GM12878 (cell line): ENCODE results near the gene MLIP. TPM values are rescaled to one million over a fixed set of nuclear protein-coding genes. Genes with fewer than 3 reads are reported as not detected.

Source experiments
- ATAC-seq: fragments of 200-7000 bp; cut with Tn5 transposase; 3 replicates; pipeline ENCODE4 v1.9.1; 2020; ENCODE audit warnings: mild to moderate bottlenecking, moderate library complexity
- BruUV-seq: library from RNA; stranded (reverse); fragments of 400-500 nt; replicated peaks from 2 replicates; lab custom pipeline; 2021; lab: Mats Ljungman, UMichigan
- CTCF ChIA-PET: fragments of 300-600 bp; sonication (Branson Sonifier 250); formaldehyde crosslinking; extraction: SDS; loops from one replicate; lab custom pipeline; 2021; ENCODE audit warnings: inconsistent platforms; lab: Yijun Ruan, JAX
- POLR2A ChIA-PET: fragments of 350-600 bp; formaldehyde crosslinking; extraction: SDS; loops from one replicate; lab custom pipeline; 2021; ENCODE audit warnings: inconsistent platforms; lab: Charles Lee
- RAD21 ChIA-PET: fragments of 300-600 bp; sonication (Branson Sonifier 250); formaldehyde crosslinking; loops from one replicate; lab custom pipeline; 2023; ENCODE audit warnings: antibody characterized with exemption; ENCODE audit not compliant: unreplicated experiment; lab: Charles Lee
- SMC1A ChIA-PET: fragments of 300-600 bp; sonication (Branson Sonifier 250); formaldehyde crosslinking; loops from one replicate; lab custom pipeline; 2023; ENCODE audit not compliant: unreplicated experiment, uncharacterized antibody; lab: Charles Lee
- DNase-seq: peaks from one replicate; pipeline ENCODE4 v3.0.0-alpha.2; 2011; ENCODE audit warnings: low read depth, low spot score
- FAIRE-seq: peaks from 3 replicates; lab custom pipeline; 2011; peaks lifted over from hg19 to GRCh38; lab: Jason Lieb, UNC
- H2AFZ ChIP-seq: 2 replicates; pipeline ENCODE4 v1.6.0; 2011; ENCODE audit warnings: low read depth, low read length, control low read depth; ENCODE audit not compliant: control insufficient read depth
- H3K27ac ChIP-seq: 2 replicates; pipeline ENCODE4 v1.5.1; 2011; ENCODE audit warnings: control low read depth; ENCODE audit not compliant: control insufficient read depth, insufficient read depth
- H3K27me3 ChIP-seq, 2 experiments: replicated peaks in 1 of 2; 2 replicates each; pipeline versions ENCODE4 v1.6.0 to v1.6.1; 2011; ENCODE audit warnings: low read length in 1 of 2; ENCODE audit not compliant: control insufficient read depth in 2 of 2, insufficient read depth in 2 of 2
- H3K36me3 ChIP-seq, 2 experiments: 2 replicates each; pipeline ENCODE4 v1.5.1; 2011; ENCODE audit warnings: low read length in 1 of 2; ENCODE audit not compliant: control insufficient read depth in 2 of 2, insufficient read depth in 2 of 2
- H3K4me1 ChIP-seq: 2 replicates; pipeline ENCODE4 v1.6.1; 2011; ENCODE audit warnings: mild to moderate bottlenecking, low read length, moderate library complexity, mixed read lengths; ENCODE audit not compliant: control insufficient read depth, insufficient read depth
- H3K4me2 ChIP-seq: 2 replicates; pipeline ENCODE4 v1.6.0; 2011; ENCODE audit warnings: control low read depth; ENCODE audit not compliant: control insufficient read depth, insufficient read depth
- H3K4me3 ChIP-seq: fragments of 200-600 bp; sonication (generic); 2 replicates; pipeline ENCODE4 v1.5.1; 2016
- H3K79me2 ChIP-seq: 2 replicates; pipeline ENCODE4 v1.6.0; 2011; ENCODE audit warnings: low read length; ENCODE audit not compliant: control insufficient read depth, insufficient read depth
- H3K9ac ChIP-seq: 2 replicates; pipeline ENCODE4 v1.8.0; 2011; ENCODE audit warnings: low read length, control low read depth, mixed read lengths; ENCODE audit not compliant: control insufficient read depth, insufficient read depth
- H3K9me3 ChIP-seq: replicated peaks from 3 replicates; pipeline ENCODE4 v1.5.1; 2011; ENCODE audit warnings: mild to moderate bottlenecking, low read length; ENCODE audit not compliant: control insufficient read depth, insufficient read depth
- H4K20me1 ChIP-seq: 2 replicates; pipeline ENCODE4 v1.6.0; 2011; ENCODE audit not compliant: control insufficient read depth, insufficient read depth
- BCL3 ChIP-seq: IDR thresholded peaks from 2 replicates; pipeline ENCODE4 v1.6.1; 2011; ENCODE audit warnings: borderline replicate concordance, low read depth, mild to moderate bottlenecking, moderate library complexity, low read length; ENCODE audit not compliant: insufficient read depth, poor library complexity, severe bottlenecking
- BRCA1 ChIP-seq: IDR thresholded peaks from 2 replicates; pipeline ENCODE4 v1.6.1; 2011; ENCODE audit warnings: low read depth, low read length, improper control_type of control experiment
- CBFB ChIP-seq: IDR thresholded peaks from 2 replicates; pipeline ENCODE4 v1.6.1; 2016; ENCODE audit warnings: antibody characterized with exemption, low read depth
- CREM ChIP-seq: IDR thresholded peaks from 2 replicates; pipeline ENCODE4 v1.6.1; 2014; ENCODE audit warnings: antibody characterized with exemption, low read depth
- E2F4 ChIP-seq: IDR thresholded peaks from 2 replicates; pipeline ENCODE4 v1.6.1; 2012; ENCODE audit warnings: low read depth, low read length, improper control_type of control experiment
- EED ChIP-seq: sonication (generic); IDR thresholded peaks from 2 replicates; pipeline ENCODE4 v1.6.1; 2016; ENCODE audit warnings: antibody characterized with exemption, low read depth
- MXI1 ChIP-seq: fragments of 150-350 bp; IDR thresholded peaks from 2 replicates; pipeline ENCODE4 v1.6.1; 2011; ENCODE audit warnings: low read depth, mild to moderate bottlenecking, inconsistent platforms, low read length, improper control_type of control experiment
- NFYA ChIP-seq: IDR thresholded peaks from 2 replicates; pipeline ENCODE4 v1.6.1; 2011; ENCODE audit warnings: low read depth, mild to moderate bottlenecking, low read length, improper control_type of control experiment, borderline replicate concordance
- NR2C1 ChIP-seq: fragments of 450-650 bp; IDR thresholded peaks from 2 replicates; pipeline ENCODE4 v1.6.1; 2017; ENCODE audit warnings: antibody characterized with exemption, mild to moderate bottlenecking, moderate library complexity
- NR2F1 ChIP-seq: fragments of 450-650 bp; conservative IDR thresholded peaks from 2 replicates; pipeline ENCODE4 v1.6.1; 2017; ENCODE audit warnings: mild to moderate bottlenecking
- PBX3 ChIP-seq: IDR thresholded peaks from 2 replicates; pipeline ENCODE4 v1.6.1; 2011; ENCODE audit warnings: mild to moderate bottlenecking, low read depth, low read length, moderate library complexity; ENCODE audit not compliant: insufficient replicate concordance
- POU2F2 ChIP-seq: IDR thresholded peaks from 3 replicates; pipeline ENCODE4 v1.6.1; 2011; ENCODE audit warnings: low read depth, mild to moderate bottlenecking, low read length, borderline replicate concordance
- USF2 ChIP-seq: IDR thresholded peaks from 2 replicates; pipeline ENCODE4 v1.6.1; 2011; ENCODE audit warnings: low read depth, low read length, improper control_type of control experiment, borderline replicate concordance
- WGBS: methylation state at CpG from one replicate; pipeline ENCODE4 v1.1.6; 2016; ENCODE audit warnings: low lambda C conversion rate; ENCODE audit not compliant: insufficient replicate concordance, insufficient coverage; ENCODE audit errors: missing lambda C conversion rate; 5-methylcytosine and 5-hydroxymethylcytosine counted together
- in situ Hi-C: fragments of 300-500 bp; cut with MboI; formaldehyde crosslinking; loops from 9 replicates; pipeline ENCODE4 v1.14.3; 2018; ENCODE audit warnings: mixed read lengths
- intact Hi-C: fragments of 100-400 bp; cut with micrococcal nuclease; formaldehyde crosslinking; loops from one replicate; pipeline ENCODE4 v1.14.2; 2022; ENCODE audit not compliant: unreplicated experiment
- polyA plus RNA-seq, 11 experiments: library from polyadenylated mRNA; depleted of rRNA in 4 of 11; unstranded in 6 of 11; stranded (reverse) in 5 of 11; fragments of >200 nt; fragmentation: Nextera tagmentation in 4 of 11; fragmentation: Illumina TruSeq in 1 of 11; extraction: Ambion mirVana in 4 of 11; extraction: Trizol in 1 of 11; gene quantifications; 1 replicate in 1 of 11; 2 replicates in 10 of 11; pipeline versions ENCODE4 v1.2.1 to v1.2.3, GENCODE V29; 2011 to 2016; ENCODE audit warnings: inconsistent platforms in 2 of 11, missing spikeins in 2 of 11, low read depth in 1 of 11
- total RNA-seq, 4 experiments: library from RNA; depleted of rRNA in 3 of 4; stranded (reverse); fragments of >200 nt in 3 of 4; fragmentation: Illumina TruSeq in 1 of 4; extraction: Trizol in 1 of 4; gene quantifications; 2 replicates each; pipeline versions ENCODE4 v1.2.1 to v1.2.3, GENCODE V29; 2013 to 2021

Gene MLIP
- total and polyA plus RNA-seq, 10 of the 15 experiments (the other 5 are each of a cell fraction or from before 2014, with no cell fraction given): not detected

- TF ChIP-seq E2F4 (no peak), NR2C1 (no peak), POU2F2 (no peak), USF2 (no peak), EED (no peak), NR2F1 (no peak), MXI1 (no peak), NFYA (no peak), BRCA1 (no peak), CBFB (no peak)
These were observed 958 bp downstream of the MLIP start (continued) for GRCh38 chr6:54112151-54112650.

GRCh38 chr6:54114991-54115390, 3.7 kb downstream of the MLIP start:
- RAD21 ChIA-PET: no interaction called here
- no peaks in the 10 kb centered on the region for H4K20me1 ChIP-seq

More at GRCh38 chr6:54114991-54115390, 3.7 kb downstream of the MLIP start:
- no TSS peak for BruUV-seq
- SMC1A ChIA-PET: no interaction called here
- WGBS: 0% methylated on average over 1 of the region's 1 CpG
- DNase-seq (no peak), FAIRE-seq (no peak), ATAC-seq (no peak)
- intact Hi-C loops (no loop called here), in situ Hi-C loops (no loop called here)
- Histone ChIP-seq H3K79me2 (no peaks in the 10 kb centered on the region), H3K4me1 (no peaks in the 10 kb centered on the region), H3K9me3 (no peaks in the 10 kb centered on the region), H3K27me3 (no peaks in the 10 kb centered on the region), H3K4me3 (no peak overlapping the region), H3K36me3 (no peaks in the 10 kb centered on the region), H3K27ac (no peak overlapping the region), H3K9ac (no peak overlapping the region), H3K4me2 (no peak overlapping the region), H2AFZ (no peak overlapping the region)
- CTCF ChIA-PET: no interaction called here
- POLR2A ChIA-PET: no interaction called here
- TF ChIP-seq NR2C1: no peak
- no peak for TF ChIP-seq BCL3
- TF ChIP-seq PBX3: no peak
- no peak for TF ChIP-seq CREM
